K562 (cell line): ENCODE measurements around the gene EHD2. TPM values are rescaled to one million over a fixed set of nuclear protein-coding genes. Genes with fewer than 3 reads are reported as not detected.

ENCODE experiments used
- AFF4 ChIP-seq: sonication (generic); formaldehyde crosslinking; IDR thresholded peaks from 2 replicates; pipeline ENCODE4 v1.8.0; 2023; ENCODE audit warnings: mild to moderate bottlenecking, missing genetic modification reagents
- FIP1L1 ChIP-seq: fragments of 200-400 bp; formaldehyde crosslinking; IDR thresholded peaks from 2 replicates; pipeline ENCODE4 v1.6.1; 2018; ENCODE audit warnings: mild to moderate bottlenecking, low read depth, low read length; ENCODE audit not compliant: poor library complexity, severe bottlenecking
- GMEB1 ChIP-seq: fragments of 250-450 bp; sonication (Bioruptor Pico); IDR thresholded peaks from 2 replicates; pipeline ENCODE4 v1.4.0; 2020; ENCODE audit warnings: mild to moderate bottlenecking
- PATZ1 ChIP-seq: fragments of 250-450 bp; sonication (Bioruptor Pico); IDR thresholded peaks from 2 replicates; pipeline ENCODE4 v1.5.0; 2020; ENCODE audit warnings: mild to moderate bottlenecking, borderline replicate concordance
- PHF20 ChIP-seq: fragments of 450-650 bp; IDR thresholded peaks from 2 replicates; pipeline ENCODE4 v1.6.1; 2018; ENCODE audit not compliant: partially characterized antibody
- POLR2H ChIP-seq: IDR thresholded peaks from 2 replicates; pipeline ENCODE4 v1.6.1; 2016; ENCODE audit warnings: missing genetic modification characterization, low read depth, mild to moderate bottlenecking, control low read depth, missing compliant biosample characterization, moderate library complexity
- PRDM10 ChIP-seq: fragments of 450-650 bp; IDR thresholded peaks from 2 replicates; pipeline ENCODE4 v1.6.1; 2018; ENCODE audit not compliant: partially characterized antibody
- PTTG1 ChIP-seq: fragments of 450-650 bp; IDR thresholded peaks from 2 replicates; pipeline ENCODE4 v1.6.1; 2016; ENCODE audit warnings: low read depth, mild to moderate bottlenecking, missing genetic modification characterization, missing compliant biosample characterization
- RNF2 ChIP-seq: sonication (generic); IDR thresholded peaks from 2 replicates; pipeline ENCODE4 v1.6.1; 2016
- USF2 ChIP-seq: sonication (generic); formaldehyde crosslinking; IDR thresholded peaks from 2 replicates; pipeline ENCODE4 v1.5.0; 2020; ENCODE audit warnings: missing genetic modification reagents
- ZFX ChIP-seq: sonication (generic); formaldehyde crosslinking; IDR thresholded peaks from 2 replicates; pipeline ENCODE4 v1.8.0; 2022; ENCODE audit warnings: mild to moderate bottlenecking, missing genetic modification reagents, moderate library complexity
- polyA plus RNA-seq, 8 experiments: library from polyadenylated mRNA; depleted of rRNA in 4 of 8; stranded (reverse) in 5 of 8; unstranded in 3 of 8; fragments of >200 nt; fragmentation: Nextera tagmentation in 2 of 8; fragmentation: Illumina TruSeq in 1 of 8; extraction: Ambion mirVana in 2 of 8; extraction: Trizol in 1 of 8; gene quantifications; 2 replicates each; pipeline versions ENCODE4 v1.2.1 to v1.2.3, GENCODE V29; 2011 to 2014; ENCODE audit warnings: inconsistent platforms in 1 of 8, missing spikeins in 1 of 8
- total RNA-seq, 7 experiments: library from RNA; depleted of rRNA in 6 of 7; stranded (reverse); fragments of >200 nt in 6 of 7; fragmentation: Illumina TruSeq in 2 of 7; extraction: Trizol in 2 of 7; gene quantifications; 2 replicates each; pipeline versions ENCODE4 v1.2.1 to v1.2.3, GENCODE V29; 2011 to 2021; ENCODE audit warnings: low replicate concordance in 1 of 7

EHD2 gene
- total and polyA plus RNA-seq, 9 of the 15 experiments (the other 6 are each of a cell fraction or from before 2014, with no cell fraction given) = 1.7 to 32.2 (median 3.0) TPM

- TF ChIP-seq GMEB1 (CRISPR knock-in tag) (peak; percentile 70; the same call in 1 of the 2 replicates), POLR2H (tag) (peak; percentile 94), PHF20 (peak; percentile 90), PATZ1 (CRISPR knock-in tag) (no peak), AFF4 (0 out of 2 replicates have a peak, but pooled peaks have one; percentile 85), RNF2 (no peak), PRDM10 (no peak), FIP1L1 (peak; percentile 89), PTTG1 (no peak), USF2 (CRISPR knock-in tag) (no peak), ZFX (peak; percentile 11; the same call in 1 of the 2 replicates)
These were observed 32.0 kb downstream of the EHD2 start, which contains the start of gene NOP53 (continued) for GRCh38 chr19:47745010-47745901.
